ENCODE data around the gene CRY1.
"Not testable (repeated sequence)": the region's sequence is repeated elsewhere in the genome, so short reads cannot be mapped to it uniquely, and the experiment has no call there.

CRY1 gene

GRCh38 chr12:107109726-107110719, 16.7 kb upstream of the CRY1 start:
- H3K4me3 ChIP-seq (ENCODE audit: control insufficient read depth, low read depth, low read length): no peak overlapping the region
- no peak for TF ChIP-seq CTCF (conservative IDR thresholded peaks at IDR 0.05; ENCODE audit: control insufficient read depth, insufficient read depth, low read depth, low read length)
- peak; percentile 19 for DNase-seq (ENCODE audit: low read depth)

GRCh38 chr12:107108995-107109508, 15.7 kb upstream of the CRY1 start:
- no peak overlapping the region for H3K4me3 ChIP-seq (ENCODE audit: control insufficient read depth, low read depth, low read length)
- DNase-seq (ENCODE audit: low read depth): no peak
- no peak for TF ChIP-seq CTCF (conservative IDR thresholded peaks at IDR 0.05; ENCODE audit: control insufficient read depth, insufficient read depth, low read depth, low read length)

- not testable (repeated sequence) for DNase-seq (ENCODE audit: low read depth); H3K4me3 ChIP-seq (ENCODE audit: control insufficient read depth, low read depth, low read length)
Measured at GRCh38 chr12:107108366-107108765, 15.0 kb upstream of the CRY1 start.

- no peak for DNase-seq (ENCODE audit: low read depth)
- no peak for TF ChIP-seq CTCF (conservative IDR thresholded peaks at IDR 0.05; ENCODE audit: control insufficient read depth, insufficient read depth, low read depth, low read length)
- H3K4me3 ChIP-seq (ENCODE audit: control insufficient read depth, low read depth, low read length): no peak overlapping the region
Measured at GRCh38 chr12:107107381-107107780, 14.0 kb upstream of the CRY1 start.

- no peak for DNase-seq (ENCODE audit: low read depth)
- TF ChIP-seq CTCF (conservative IDR thresholded peaks at IDR 0.05; ENCODE audit: control insufficient read depth, insufficient read depth, low read depth, low read length): no peak
- H3K4me3 ChIP-seq (ENCODE audit: control insufficient read depth, low read depth, low read length): no peak overlapping the region
Measured at GRCh38 chr12:107106241-107107025, 13.1 kb upstream of the CRY1 start.

GRCh38 chr12:107105410-107105703, 12.0 kb upstream of the CRY1 start:
- TF ChIP-seq CTCF (conservative IDR thresholded peaks at IDR 0.05; ENCODE audit: control insufficient read depth, insufficient read depth, low read depth, low read length): no peak
- H3K4me3 ChIP-seq (ENCODE audit: control insufficient read depth, low read depth, low read length): no peak overlapping the region
- DNase-seq (ENCODE audit: low read depth): no peak

- no peak for DNase-seq (ENCODE audit: low read depth)
- no peak overlapping the region for H3K4me3 ChIP-seq (ENCODE audit: control insufficient read depth, low read depth, low read length)
- TF ChIP-seq CTCF (conservative IDR thresholded peaks at IDR 0.05; ENCODE audit: control insufficient read depth, insufficient read depth, low read depth, low read length): no peak
Measured at GRCh38 chr12:107103516-107103915, 10.2 kb upstream of the CRY1 start.

All from fibroblast of mammary gland (primary cell).